HG03159 (cell line): Measurements from ENCODE around the gene CIRBP.

Experiments
- ATAC-seq: cut with Tn5 transposase; IDR thresholded peaks from one replicate; pipeline ENCODE4 v1.9.1; 2021; ENCODE audit warnings: mild to moderate bottlenecking, moderate library complexity; ENCODE audit not compliant: unreplicated experiment

The CIRBP gene

GRCh38 chr19:1269065-1269477 is at the start of gene CIRBP:
Gene CIRBP, plus strand, starts transcription at chr19:1269332. Its CDS starts 1,602 bp downstream, at chr19:1270934.
- ATAC-seq = peak; percentile 53

DNA sequence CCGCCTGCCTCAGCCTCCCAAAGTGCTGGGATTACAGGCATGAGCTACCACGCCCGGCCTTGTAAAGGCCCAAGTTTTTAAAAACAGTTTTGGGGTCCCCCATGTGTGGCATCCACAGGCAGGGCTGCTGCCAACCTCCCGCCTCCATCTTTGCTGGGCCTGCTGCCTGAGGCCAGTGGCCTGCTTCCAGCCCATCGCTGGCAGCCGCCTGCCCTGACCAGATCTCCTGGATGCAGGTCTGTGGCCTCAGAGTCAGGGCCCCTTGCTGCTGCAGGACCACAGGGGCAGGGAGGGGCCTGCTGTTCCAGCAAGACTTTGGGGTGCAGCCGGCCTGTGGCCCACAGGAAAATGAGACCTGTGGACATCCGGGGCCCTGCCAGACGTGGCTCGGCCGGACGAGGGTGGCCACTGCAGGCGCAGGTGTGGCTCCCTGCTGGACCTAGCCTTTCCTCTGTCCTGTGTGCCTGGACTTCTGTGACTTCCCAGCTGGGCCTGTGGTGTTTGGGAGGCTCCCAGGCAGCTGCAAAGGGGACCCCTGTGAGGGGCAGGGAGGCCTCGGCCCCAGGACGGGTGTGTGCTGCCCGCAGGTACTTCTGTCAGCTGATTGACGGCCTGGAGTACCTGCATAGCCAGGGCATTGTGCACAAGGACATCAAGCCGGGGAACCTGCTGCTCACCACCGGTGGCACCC is 49.2 kb upstream of the CIRBP start:
- ATAC-seq = no peak

DNA sequence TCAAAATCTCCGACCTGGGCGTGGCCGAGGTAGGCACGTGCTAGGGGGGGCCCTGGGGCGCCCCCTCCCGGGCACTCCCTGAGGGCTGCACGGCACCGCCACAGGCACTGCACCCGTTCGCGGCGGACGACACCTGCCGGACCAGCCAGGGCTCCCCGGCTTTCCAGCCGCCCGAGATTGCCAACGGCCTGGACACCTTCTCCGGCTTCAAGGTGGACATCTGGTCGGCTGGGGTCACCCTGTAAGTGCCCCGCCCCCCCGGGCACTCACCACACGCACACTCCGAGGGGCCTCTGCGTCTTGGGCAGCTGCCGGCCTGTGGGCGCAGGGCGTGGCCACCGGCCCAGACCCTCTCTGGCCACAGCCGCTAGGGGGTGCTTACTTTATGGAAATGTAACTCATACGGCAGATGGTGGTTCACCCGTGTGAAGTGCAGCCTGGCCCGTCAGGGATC is 48.6 kb upstream of the CIRBP start:
- ATAC-seq = no peak

GRCh38 chr19:1220976-1221903 is 47.9 kb upstream of the CIRBP start:
- ATAC-seq = no peak

DNA sequence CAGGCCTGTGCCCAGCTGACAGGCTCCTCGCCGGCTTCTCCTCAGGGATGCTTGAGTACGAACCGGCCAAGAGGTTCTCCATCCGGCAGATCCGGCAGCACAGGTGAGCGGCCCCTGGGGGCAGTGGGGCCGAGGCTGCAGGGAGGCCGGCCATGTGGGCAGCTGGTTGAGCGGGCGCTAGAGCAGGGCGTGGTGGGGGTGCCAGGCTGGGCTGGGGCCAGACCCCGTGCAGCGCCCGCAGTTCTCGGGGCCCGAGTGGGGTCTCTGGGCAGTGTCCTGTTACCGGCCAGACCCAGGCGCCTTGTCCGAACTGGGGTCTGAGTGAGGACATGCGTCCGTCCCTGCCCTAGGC is 47.3 kb upstream of the CIRBP start:
- ATAC-seq = no peak

DNA sequence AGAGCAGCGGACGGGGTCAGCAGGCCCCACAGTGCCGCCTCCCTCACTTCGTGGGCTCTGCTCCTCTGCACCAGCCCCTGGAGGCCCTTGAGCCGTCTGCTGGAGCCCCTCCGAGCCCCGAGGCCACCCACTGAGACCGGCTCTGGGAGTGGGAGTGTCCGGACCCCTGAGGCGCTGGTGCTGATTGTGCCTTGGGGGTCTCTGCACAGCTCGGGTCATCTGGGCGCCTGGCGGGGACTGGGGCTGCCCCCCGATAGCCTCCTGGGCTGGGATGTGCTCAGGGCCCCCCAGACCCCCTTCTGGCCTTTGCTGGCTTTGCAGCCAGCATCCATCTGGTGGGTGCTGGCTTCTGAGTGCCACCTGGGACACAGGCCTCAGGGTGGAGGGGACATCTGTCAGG is 46.7 kb upstream of the CIRBP start:
- no peak for ATAC-seq

DNA sequence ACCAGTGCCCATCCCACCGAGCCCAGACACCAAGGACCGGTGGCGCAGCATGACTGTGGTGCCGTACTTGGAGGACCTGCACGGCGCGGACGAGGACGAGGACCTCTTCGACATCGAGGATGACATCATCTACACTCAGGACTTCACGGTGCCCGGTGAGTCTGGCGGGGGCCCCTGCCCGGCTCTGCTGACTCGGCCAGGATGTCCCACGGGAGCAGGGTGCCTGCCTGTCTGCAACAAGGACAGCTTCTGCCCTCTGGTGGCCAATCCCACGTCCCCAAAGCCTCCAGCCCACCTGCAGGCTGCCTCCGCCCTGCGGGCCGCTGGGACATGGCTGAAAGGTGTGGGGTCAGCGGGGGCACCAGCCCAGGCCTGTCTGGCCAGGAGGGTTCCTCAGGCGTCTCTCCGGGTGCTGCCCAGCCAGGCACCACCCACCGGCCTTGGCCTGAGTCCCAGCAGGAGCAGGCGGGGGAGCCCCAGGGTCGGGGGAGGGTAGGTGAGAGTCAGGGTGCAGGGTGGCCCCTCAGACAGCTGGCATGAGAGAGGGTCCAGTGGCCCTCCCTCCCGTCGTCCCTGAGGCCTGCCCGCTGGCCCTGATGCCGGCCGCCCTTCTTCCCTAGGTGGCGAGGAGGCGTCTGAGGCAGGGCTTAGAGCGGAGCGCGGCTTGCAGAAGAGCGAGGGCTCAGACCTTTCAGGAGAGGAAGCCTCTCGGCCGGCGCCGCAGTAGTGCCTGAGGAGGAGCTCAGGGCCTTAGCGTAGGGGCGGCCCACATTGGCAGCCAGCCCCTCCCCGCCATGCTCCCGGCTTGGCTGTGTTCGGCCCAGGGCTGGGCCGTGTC is 45.9 kb upstream of the CIRBP start:
- no peak for ATAC-seq

GRCh38 chr19:1224047-1224825 is 44.9 kb upstream of the CIRBP start:
- no peak for ATAC-seq

DNA sequence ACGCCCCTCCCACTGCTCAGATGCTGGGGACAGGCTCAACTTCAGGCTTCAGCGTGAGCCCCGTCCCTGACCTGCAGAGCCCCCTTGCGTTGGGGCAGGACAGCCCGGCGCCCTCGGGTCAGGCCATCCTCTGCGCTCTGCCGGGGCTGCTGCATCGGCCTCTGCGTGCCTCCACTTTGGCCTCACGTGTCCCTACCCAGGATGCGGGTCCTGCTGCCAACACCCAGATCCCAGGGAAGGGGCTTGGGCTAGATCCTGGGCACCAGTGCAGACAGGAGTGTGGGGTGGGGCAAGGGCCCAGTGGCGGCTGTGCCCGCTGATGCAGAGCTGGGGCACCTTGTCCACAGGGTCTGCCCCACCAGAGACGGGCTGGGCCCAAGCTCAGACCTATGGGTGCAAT is 44.3 kb upstream of the CIRBP start:
- no peak for ATAC-seq

GRCh38 chr19:1225440-1226226 is 43.5 kb upstream of the CIRBP start:
- no peak for ATAC-seq

DNA sequence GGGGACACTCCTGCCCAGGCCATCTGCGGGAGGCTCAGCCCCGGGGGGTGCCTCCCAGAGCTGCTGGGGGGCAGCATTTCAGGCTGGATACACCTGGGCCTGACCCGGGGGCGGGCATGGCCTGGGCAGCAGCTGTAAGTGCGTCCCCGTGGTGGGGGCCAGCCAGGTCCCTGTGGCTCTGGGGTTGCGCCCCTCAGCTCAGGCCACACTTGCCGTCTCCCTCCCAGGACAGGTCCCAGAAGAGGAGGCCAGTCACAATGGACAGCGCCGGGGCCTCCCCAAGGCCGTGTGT is 43.0 kb upstream of the CIRBP start:
- ATAC-seq = no peak

DNA sequence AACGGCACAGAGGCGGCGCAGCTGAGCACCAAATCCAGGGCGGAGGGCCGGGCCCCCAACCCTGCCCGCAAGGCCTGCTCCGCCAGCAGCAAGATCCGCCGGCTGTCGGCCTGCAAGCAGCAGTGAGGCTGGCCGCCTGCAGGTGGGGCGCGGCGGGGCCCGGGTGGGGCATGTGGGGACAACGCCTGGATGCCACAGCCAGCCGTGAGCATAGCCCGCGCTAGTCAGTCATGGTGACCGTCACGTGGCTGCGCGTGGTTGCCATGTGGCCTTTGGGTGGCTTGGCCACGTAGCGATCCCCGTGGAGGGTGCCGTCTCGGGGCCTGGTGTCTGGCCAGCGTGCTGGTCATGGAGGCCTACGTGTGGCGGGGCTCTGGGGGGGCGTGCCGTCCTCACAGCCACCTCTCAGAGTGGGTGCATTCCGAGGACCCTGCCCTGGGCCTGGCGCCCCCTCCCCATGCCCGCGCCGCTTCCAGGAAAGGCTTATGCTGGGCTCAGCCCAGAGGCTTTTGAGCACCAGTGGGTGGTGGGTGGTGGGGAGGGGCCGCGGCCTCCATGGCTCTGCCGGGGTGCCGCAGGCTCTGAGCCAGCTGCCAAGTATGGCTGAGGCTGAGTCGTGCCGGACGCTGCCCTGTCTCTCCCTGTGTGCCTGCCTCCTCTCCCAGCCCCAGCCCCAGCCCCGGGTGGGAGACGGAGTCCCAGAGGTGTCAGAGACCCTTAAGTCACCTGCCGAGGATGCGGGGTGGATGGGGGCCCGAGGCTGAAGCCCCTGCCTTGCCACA is 42.4 kb upstream of the CIRBP start:
- no peak for ATAC-seq

- ATAC-seq = no peak
These were observed 41.7 kb upstream of the CIRBP start for GRCh38 chr19:1227304-1228054.

DNA sequence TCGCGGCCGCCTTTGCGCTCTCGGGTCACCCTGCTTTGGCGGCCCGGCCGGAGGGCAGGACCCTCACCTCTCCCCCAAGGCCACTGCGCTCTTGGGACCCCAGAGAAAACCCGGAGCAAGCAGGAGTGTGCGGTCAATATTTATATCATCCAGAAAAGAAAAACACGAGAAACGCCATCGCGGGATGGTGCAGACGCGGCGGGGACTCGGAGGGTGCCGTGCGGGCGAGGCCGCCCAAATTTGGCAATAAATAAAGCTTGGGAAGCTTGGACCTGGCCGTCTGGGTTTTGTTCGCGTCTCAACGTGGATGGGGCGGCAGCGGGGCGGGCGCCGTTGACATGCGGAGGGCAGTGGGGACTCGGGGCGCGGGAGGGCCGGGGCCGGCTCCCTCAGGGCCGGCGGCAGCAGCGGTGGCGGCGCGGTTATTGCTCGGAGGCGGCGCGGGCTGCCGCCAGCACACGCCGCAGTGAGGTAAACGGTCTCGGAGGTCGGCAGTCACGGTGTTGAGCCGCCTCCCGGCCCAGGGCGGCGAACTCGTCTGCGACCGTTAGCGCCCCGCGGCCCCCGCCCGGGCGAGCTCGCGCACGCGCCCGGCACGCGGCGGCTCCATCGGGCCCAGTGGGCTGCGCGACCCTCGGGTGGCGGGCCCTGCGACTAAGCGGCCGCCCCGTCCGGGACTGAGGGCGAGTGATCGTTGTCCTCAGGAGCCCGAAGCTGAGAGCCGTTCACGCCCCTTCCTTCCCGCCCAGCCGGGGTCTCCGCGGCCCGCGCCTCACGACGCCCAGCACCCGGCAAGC is 40.8 kb upstream of the CIRBP start:
- no peak for ATAC-seq

- no peak for ATAC-seq
These were observed 39.8 kb upstream of the CIRBP start for GRCh38 chr19:1229056-1229923.

GRCh38 chr19:1229924-1230782 is 39.0 kb upstream of the CIRBP start:
- ATAC-seq = no peak
